Hepatocyte (in vitro differentiated cells): Measurements from ENCODE around the gene TOMM22.

Experiments used
- CTCF ChIP-seq: fragments of 200-600 bp; sonication (generic); IDR thresholded peaks from 2 replicates; pipeline ENCODE4 v1.5.1; 2016; ENCODE audit warnings: antibody characterized with exemption, mild to moderate bottlenecking; ENCODE audit not compliant: poor library complexity
- EZH2phosphoT487 ChIP-seq: fragments of 200-600 bp; sonication (generic); IDR thresholded peaks from one replicate; pipeline ENCODE4 v1.6.1; 2018; ENCODE audit warnings: antibody characterized with exemption, mild to moderate bottlenecking, low read depth, moderate library complexity; ENCODE audit not compliant: unreplicated experiment, severe bottlenecking

GRCh38 chr22:38710866-38711265 lies 29.1 kb downstream of the TOMM22 start:
- TF ChIP-seq CTCF, result no peak
- no peak for TF ChIP-seq EZH2phosphoT487
